Mesenchymal stem cell (in vitro differentiated cells and primary cell): ENCODE results near the gene VGF.

Source experiments
- DNase-seq: peaks from one replicate; pipeline ENCODE4 v3.0.0-alpha.2; 2013
- H2AFZ ChIP-seq: one replicate; pipeline ENCODE4 v1.6.1; 2013; ENCODE audit warnings: low read depth, mild to moderate bottlenecking, control low read depth, inconsistent platforms, low read length, moderate library complexity
- H2AK5ac ChIP-seq: 2 replicates; pipeline ENCODE4 v1.6.1; 2013; ENCODE audit warnings: low read length, moderate library complexity, mild to moderate bottlenecking, inconsistent platforms; ENCODE audit not compliant: severe bottlenecking
- H2BK120ac ChIP-seq: one replicate; pipeline ENCODE4 v1.6.1; 2013; ENCODE audit warnings: low read depth, mild to moderate bottlenecking, inconsistent platforms, low read length, moderate library complexity
- H2BK12ac ChIP-seq, 2 experiments: one replicate each; pipeline ENCODE4 v1.6.1; 2013; ENCODE audit warnings: inconsistent platforms in 2 of 2, low read length in 2 of 2, mild to moderate bottlenecking in 2 of 2, moderate library complexity in 2 of 2, control low read depth in 1 of 2
- H2BK15ac ChIP-seq: one replicate; pipeline ENCODE4 v1.6.1; 2013; ENCODE audit warnings: mild to moderate bottlenecking, low read depth, inconsistent platforms; ENCODE audit not compliant: poor library complexity, severe bottlenecking
- H2BK5ac ChIP-seq: 2 replicates; pipeline ENCODE4 v1.6.1; 2013; ENCODE audit warnings: low read depth, mild to moderate bottlenecking, low read length, control low read depth, inconsistent platforms; ENCODE audit not compliant: poor library complexity, severe bottlenecking
- H3K14ac ChIP-seq, 2 experiments: one replicate each; pipeline ENCODE4 v1.6.1; 2013; ENCODE audit warnings: inconsistent platforms in 2 of 2, low read length in 2 of 2, control low read depth in 1 of 2, mild to moderate bottlenecking in 1 of 2, moderate library complexity in 1 of 2
- H3K18ac ChIP-seq, 2 experiments: one replicate each; pipeline ENCODE4 v1.6.1; 2013; ENCODE audit warnings: inconsistent platforms in 2 of 2, low read length in 2 of 2, control low read depth in 1 of 2, low read depth in 1 of 2, mild to moderate bottlenecking in 1 of 2
- H3K23ac ChIP-seq, 2 experiments: one replicate each; pipeline ENCODE4 v1.6.1; 2013; ENCODE audit warnings: inconsistent platforms in 2 of 2, low read length in 2 of 2, mild to moderate bottlenecking in 2 of 2, moderate library complexity in 2 of 2, control low read depth in 1 of 2
- H3K27ac ChIP-seq: 2 replicates; pipeline ENCODE4 v1.5.1; 2013; ENCODE audit warnings: mild to moderate bottlenecking, moderate library complexity, low read length, control low read depth, inconsistent platforms; ENCODE audit not compliant: poor library complexity, severe bottlenecking
- H3K27me3 ChIP-seq, 2 experiments: 2 replicates each; pipeline versions ENCODE4 v1.6.1 to v1.7.0; 2013; ENCODE audit warnings: low read length in 2 of 2, mild to moderate bottlenecking in 2 of 2, moderate library complexity in 2 of 2, control low read depth in 1 of 2, inconsistent platforms in 1 of 2; ENCODE audit not compliant: control insufficient read depth in 1 of 2, insufficient read depth in 1 of 2
- H3K36me3 ChIP-seq, 2 experiments: 2 replicates each; pipeline versions ENCODE4 v1.6.1 to v1.7.0; 2013; ENCODE audit warnings: low read length in 2 of 2, control low read depth in 1 of 2, inconsistent platforms in 1 of 2, low read depth in 1 of 2, mild to moderate bottlenecking in 1 of 2; ENCODE audit not compliant: insufficient read depth in 2 of 2, control insufficient read depth in 1 of 2
- H3K4ac ChIP-seq, 2 experiments: one replicate each; pipeline ENCODE4 v1.6.1; 2013; ENCODE audit warnings: inconsistent platforms in 2 of 2, low read length in 2 of 2, mild to moderate bottlenecking in 2 of 2, moderate library complexity in 2 of 2, control low read depth in 1 of 2, low read depth in 1 of 2
- H3K4me1 ChIP-seq: 2 replicates; pipeline ENCODE4 v1.6.1; 2013; ENCODE audit warnings: low read depth, low read length, control low read depth; ENCODE audit not compliant: control insufficient read depth, insufficient read depth
- H3K4me2 ChIP-seq: 2 replicates; pipeline ENCODE4 v1.6.1; 2013; ENCODE audit warnings: low read length, mild to moderate bottlenecking, inconsistent platforms; ENCODE audit not compliant: poor library complexity, severe bottlenecking
- H3K4me3 ChIP-seq, 2 experiments: 2 replicates each; pipeline versions ENCODE4 v1.5.1 to v1.7.0; 2013; ENCODE audit warnings: low read length in 2 of 2, mild to moderate bottlenecking in 2 of 2, control low read depth in 1 of 2, low read depth in 1 of 2; ENCODE audit not compliant: insufficient read depth in 1 of 2
- H3K79me1 ChIP-seq: replicated peaks from 2 replicates; pipeline ENCODE4 v1.6.1; 2013; ENCODE audit warnings: mild to moderate bottlenecking, control low read depth, low read length, inconsistent platforms; ENCODE audit not compliant: poor library complexity, severe bottlenecking
- H3K9ac ChIP-seq: 2 replicates; pipeline ENCODE4 v1.7.0; 2013; ENCODE audit warnings: mild to moderate bottlenecking, low read length, moderate library complexity
- H3K9me3 ChIP-seq: 2 replicates; pipeline ENCODE4 v1.7.0; 2013; ENCODE audit warnings: mild to moderate bottlenecking, low read length; ENCODE audit not compliant: control insufficient read depth
- H4K8ac ChIP-seq: one replicate; pipeline ENCODE4 v1.6.1; 2013; ENCODE audit warnings: inconsistent platforms, mild to moderate bottlenecking, low read length, moderate library complexity
- H4K91ac ChIP-seq: one replicate; pipeline ENCODE4 v1.6.1; 2013; ENCODE audit warnings: mild to moderate bottlenecking, low read length, inconsistent platforms
- WGBS: methylation state at CpG from one replicate; pipeline ENCODE4 v1.1.7; 2013; ENCODE audit warnings: mixed read lengths; 5-methylcytosine and 5-hydroxymethylcytosine counted together

The VGF gene

DNA sequence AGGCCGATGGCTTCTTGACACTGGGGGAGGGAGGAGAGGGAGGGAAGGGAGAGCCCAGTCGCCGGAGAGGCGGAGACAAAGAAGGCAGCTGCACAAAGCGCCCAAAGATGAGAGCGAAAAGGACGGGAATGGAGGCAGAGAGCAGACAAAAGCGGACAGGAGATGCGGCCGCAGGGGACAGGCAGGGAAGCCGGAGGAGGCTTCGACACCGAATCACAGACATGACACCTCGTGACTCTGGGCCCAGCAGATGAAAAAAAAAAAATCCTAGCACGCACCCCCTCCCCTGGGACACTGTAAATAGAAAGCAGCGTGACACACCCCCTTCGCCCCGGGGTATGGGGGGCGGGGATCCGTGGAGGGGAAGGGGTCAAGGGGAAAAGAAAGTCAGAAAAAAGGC, 13.7 kb upstream of the VGF start:
- no peak overlapping the region for H4K8ac ChIP-seq
- H3K27me3 ChIP-seq: peaks cover 68 to 71% of the 10 kb centered on the region in 2 experiments
- H2BK5ac ChIP-seq: no peak overlapping the region
- H4K91ac ChIP-seq: no peak overlapping the region
- no peak for DNase-seq
- H2BK12ac ChIP-seq: no peak overlapping the region
- H3K36me3 ChIP-seq: peaks cover 0 to 4% of the 10 kb centered on the region in 2 experiments
- WGBS: 3% methylated on average over 15 of the region's 20 CpGs
- no peak overlapping the region for H2AFZ ChIP-seq
- no peak overlapping the region for H3K18ac ChIP-seq
- H3K4me2 ChIP-seq: peak overlapping the region; percentile 44
- no peak overlapping the region for H3K4ac ChIP-seq
- H2AK5ac ChIP-seq: no peak overlapping the region
- no peak overlapping the region for H2BK15ac ChIP-seq
- no peak overlapping the region for H3K23ac ChIP-seq
- no peak overlapping the region for H3K14ac ChIP-seq
- no peak overlapping the region for H3K4me3 ChIP-seq
- H3K4me1 ChIP-seq: peaks cover 16% of the 10 kb centered on the region
- H3K9ac ChIP-seq: no peak overlapping the region
- no peaks in the 10 kb centered on the region for H3K9me3 ChIP-seq
- no peaks in the 10 kb centered on the region for H3K79me1 ChIP-seq
- H3K27ac ChIP-seq: no peak overlapping the region
- no peak overlapping the region for H2BK120ac ChIP-seq

DNA sequence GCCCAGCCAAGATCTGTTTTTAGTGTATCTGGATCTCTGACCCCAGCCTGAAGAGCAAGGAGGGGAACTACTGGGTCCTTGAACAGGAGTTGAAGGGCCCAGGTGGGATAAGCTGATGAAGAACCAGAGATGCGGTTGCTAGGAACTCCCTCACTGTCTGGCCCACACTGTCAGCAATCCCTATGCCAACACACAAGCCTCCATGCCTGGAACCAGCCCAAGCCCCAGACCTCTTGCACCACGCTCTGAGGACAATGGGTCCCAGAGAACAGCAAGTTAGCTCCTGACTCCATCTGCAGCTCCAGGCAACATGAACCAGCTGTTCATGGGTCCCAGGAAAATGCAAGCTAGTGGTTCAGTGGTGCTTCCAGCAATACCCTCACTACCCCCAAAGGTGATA, 12.3 kb upstream of the VGF start:
- no peak overlapping the region for H2BK5ac ChIP-seq
- no peak overlapping the region for H4K8ac ChIP-seq
- no peak for DNase-seq
- H3K4ac ChIP-seq: no peak overlapping the region
- H3K9me3 ChIP-seq: no peaks in the 10 kb centered on the region
- peaks cover 0 to 4% of the 10 kb centered on the region in 2 experiments for H3K36me3 ChIP-seq
- no peak overlapping the region for H4K91ac ChIP-seq
- no peaks in the 10 kb centered on the region for H3K79me1 ChIP-seq
- H3K14ac ChIP-seq: no peak overlapping the region
- no peak overlapping the region for H3K4me3 ChIP-seq
- H2BK15ac ChIP-seq: no peak overlapping the region
- H3K4me1 ChIP-seq: peaks cover 24% of the 10 kb centered on the region
- WGBS: 92% methylated on average over 2 of the region's 2 CpGs
- H3K23ac ChIP-seq: no peak overlapping the region
- H2BK120ac ChIP-seq: no peak overlapping the region
- H2BK12ac ChIP-seq: no peak overlapping the region
- H3K9ac ChIP-seq: no peak overlapping the region
- H3K27me3 ChIP-seq: peaks cover 83 to 86% of the 10 kb centered on the region in 2 experiments
- no peak overlapping the region for H3K18ac ChIP-seq
- H2AK5ac ChIP-seq: no peak overlapping the region
- no peak overlapping the region for H3K4me2 ChIP-seq
- no peak overlapping the region for H2AFZ ChIP-seq
- no peak overlapping the region for H3K27ac ChIP-seq

DNA sequence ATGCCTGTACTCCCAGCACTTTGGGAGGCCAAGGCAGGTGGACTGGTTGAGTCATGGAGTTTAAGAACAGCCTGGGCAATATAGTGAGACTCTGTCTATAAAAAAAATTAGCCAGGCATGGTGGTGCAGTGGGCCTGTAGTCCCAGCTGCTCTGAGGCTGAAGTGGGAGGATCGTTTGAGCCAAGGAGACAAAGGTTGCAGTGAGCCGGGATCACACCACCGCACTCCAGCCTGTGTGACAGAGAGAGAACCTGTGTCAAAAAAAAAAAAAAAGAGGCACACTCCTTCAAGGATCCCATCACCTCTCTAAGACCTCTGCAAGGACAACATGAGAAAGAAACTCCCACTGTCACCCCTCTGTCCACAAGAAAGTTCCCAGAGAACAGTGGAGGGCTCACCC, 10.3 kb upstream of the VGF start:
- Histone ChIP-seq H3K4ac (no peak overlapping the region), H3K18ac (no peak overlapping the region), H4K8ac (no peak overlapping the region), H4K91ac (no peak overlapping the region), H3K27me3 (peaks cover 89 to 94% of the 10 kb centered on the region in 2 experiments), H3K27ac (no peak overlapping the region), H2BK12ac (no peak overlapping the region), H3K4me3 (no peak overlapping the region), H2AK5ac (no peak overlapping the region), H2BK120ac (no peak overlapping the region), H3K23ac (no peak overlapping the region), H3K9ac (no peak overlapping the region), H3K14ac (no peak overlapping the region), H3K79me1 (no peaks in the 10 kb centered on the region), H3K4me2 (no peak overlapping the region), H3K36me3 (peaks cover 0 to 4% of the 10 kb centered on the region in 2 experiments), H3K4me1 (peaks cover 33% of the 10 kb centered on the region), H2BK15ac (no peak overlapping the region), H2AFZ (no peak overlapping the region), H3K9me3 (no peaks in the 10 kb centered on the region), H2BK5ac (no peak overlapping the region)
- no peak for DNase-seq
- WGBS: 42% methylated on average over 3 of the region's 3 CpGs

DNA sequence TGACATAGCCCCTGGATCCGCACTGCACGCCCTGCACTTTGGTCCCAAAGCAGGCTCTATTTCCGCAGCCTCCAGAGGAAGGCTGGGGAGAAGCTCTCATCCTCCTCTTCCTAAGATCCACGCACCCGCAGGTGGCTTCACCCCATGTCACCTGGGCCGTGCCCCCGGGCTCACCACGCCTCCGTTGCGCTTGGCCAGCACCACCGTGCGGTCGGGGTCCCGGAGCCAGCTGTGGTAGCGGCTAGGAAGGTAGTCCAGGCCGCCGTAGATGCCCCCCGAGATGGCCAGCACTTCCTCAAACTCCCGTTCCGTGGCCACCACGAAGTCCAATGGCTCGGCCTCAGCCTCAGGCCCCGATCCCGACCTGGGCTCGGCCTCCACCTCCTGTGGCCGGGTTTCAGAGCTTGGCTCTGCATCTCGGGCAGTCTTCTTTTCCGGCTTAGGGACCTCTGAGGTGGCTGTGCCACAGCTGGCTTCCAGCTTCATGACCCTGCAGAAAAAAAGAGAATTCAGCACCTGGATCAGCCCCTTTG, 9.0 kb upstream of the VGF start:
- Histone ChIP-seq H2AK5ac (no peak overlapping the region), H3K4ac (no peak overlapping the region), H2BK12ac (no peak overlapping the region), H3K14ac (no peak overlapping the region), H2BK15ac (no peak overlapping the region), H3K79me1 (no peaks in the 10 kb centered on the region), H3K4me1 (peaks cover 31% of the 10 kb centered on the region), H3K27me3 (peaks cover 92 to 95% of the 10 kb centered on the region in 2 experiments), H2AFZ (no peak overlapping the region), H4K8ac (no peak overlapping the region), H3K4me3 (no peak overlapping the region), H2BK5ac (no peak overlapping the region), H3K9ac (no peak overlapping the region), H3K18ac (no peak overlapping the region), H3K36me3 (no peaks in the 10 kb centered on the region), H3K27ac (no peak overlapping the region), H3K4me2 (no peak overlapping the region), H4K91ac (no peak overlapping the region), H3K9me3 (no peaks in the 10 kb centered on the region), H2BK120ac (no peak overlapping the region), H3K23ac (no peak overlapping the region)
- WGBS: 5% methylated on average over 27 of the region's 28 CpGs
- no peak for DNase-seq
